ENCODE measurements around the gene GSX1. TPM values are rescaled to one million over a fixed set of nuclear protein-coding genes. Genes with fewer than 3 reads are reported as not detected.

Gene GSX1
- total and polyA plus RNA-seq, 2 donors = 0.19 to 0.37 TPM

GRCh38 chr13:27835799-27836198 lies 43.5 kb downstream of the GSX1 start:
- H3K27me3 ChIP-seq (ENCODE audit: control insufficient read depth in 2 of 2, insufficient read depth in 1 of 2, low read length in 1 of 2) = peaks cover 0 to 16% of the 10 kb centered on the region in 2 donors
- H3K27ac ChIP-seq (ENCODE audit: low read depth in 1 of 2, low read length in 1 of 2) = no peak overlapping the region
- no peak for DNase-seq (ENCODE audit: low read depth in 6 of 9, low spot score in 9 of 9)
- no peak overlapping the region for H3K4me3 ChIP-seq (ENCODE audit: low read length in 2 of 2)
- H3K9me3 ChIP-seq (ENCODE audit: control insufficient read depth in 2 of 2, insufficient read depth in 1 of 2, low read length in 1 of 2) = no peaks in the 10 kb centered on the region
- H3K4me1 ChIP-seq (ENCODE audit: control insufficient read depth in 2 of 2, insufficient read depth in 2 of 2, low read length in 2 of 2) = no peaks in the 10 kb centered on the region
- WGBS = 94% methylated on average over 3 of the region's 3 CpGs
- H3K36me3 ChIP-seq (ENCODE audit: control insufficient read depth in 2 of 2, insufficient read depth in 2 of 2, low read length in 1 of 2) = no peaks in the 10 kb centered on the region

- H3K27me3 ChIP-seq (ENCODE audit: control insufficient read depth in 2 of 2, insufficient read depth in 1 of 2, low read length in 1 of 2) = peaks cover 0 to 9% of the 10 kb centered on the region in 2 donors
- H3K9me3 ChIP-seq (ENCODE audit: control insufficient read depth in 2 of 2, insufficient read depth in 1 of 2, low read length in 1 of 2) = no peaks in the 10 kb centered on the region
- 90% methylated on average over 8 of the region's 8 CpGs for WGBS
- no peaks in the 10 kb centered on the region for H3K4me1 ChIP-seq (ENCODE audit: control insufficient read depth in 2 of 2, insufficient read depth in 2 of 2, low read length in 2 of 2)
- no peaks in the 10 kb centered on the region for H3K36me3 ChIP-seq (ENCODE audit: control insufficient read depth in 2 of 2, insufficient read depth in 2 of 2, low read length in 1 of 2)
- no peak for DNase-seq (ENCODE audit: low read depth in 6 of 9, low spot score in 9 of 9)
- no peak overlapping the region for H3K27ac ChIP-seq (ENCODE audit: low read depth in 1 of 2, low read length in 1 of 2)
- no peak overlapping the region for H3K4me3 ChIP-seq (ENCODE audit: low read length in 2 of 2)
These were observed 47.7 kb downstream of the GSX1 start for GRCh38 chr13:27839809-27840467.

DNA sequence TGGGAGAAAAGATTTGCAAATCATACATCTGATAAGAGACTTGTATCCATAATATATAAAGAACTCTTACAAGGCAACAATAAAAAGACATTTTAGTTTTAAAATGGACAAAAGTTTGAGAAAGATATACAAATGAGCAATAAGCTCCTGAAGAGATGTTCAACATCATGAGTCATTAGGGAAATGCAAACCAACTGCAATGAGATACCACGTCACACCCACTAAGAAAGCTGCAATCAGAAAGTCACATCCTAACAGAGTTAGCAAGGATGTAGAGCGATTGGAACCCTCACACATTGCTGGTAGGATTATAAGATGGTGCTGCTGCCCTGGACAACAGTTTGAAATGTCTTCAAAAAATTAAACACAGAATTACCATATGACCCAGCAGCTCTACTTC lies 50.3 kb downstream of the GSX1 start:
- no peak for DNase-seq (ENCODE audit: low read depth in 6 of 9, low spot score in 9 of 9)
- no peak overlapping the region for H3K4me3 ChIP-seq (ENCODE audit: low read length in 2 of 2)
- H3K9me3 ChIP-seq (ENCODE audit: control insufficient read depth in 2 of 2, insufficient read depth in 1 of 2, low read length in 1 of 2) = no peaks in the 10 kb centered on the region
- no peaks in the 10 kb centered on the region for H3K36me3 ChIP-seq (ENCODE audit: control insufficient read depth in 2 of 2, insufficient read depth in 2 of 2, low read length in 1 of 2)
- 92% methylated on average over 2 of the region's 2 CpGs for WGBS
- H3K27me3 ChIP-seq (ENCODE audit: control insufficient read depth in 2 of 2, insufficient read depth in 1 of 2, low read length in 1 of 2) = peaks cover 2 to 14% of the 10 kb centered on the region in 2 donors
- no peaks in the 10 kb centered on the region for H3K4me1 ChIP-seq (ENCODE audit: control insufficient read depth in 2 of 2, insufficient read depth in 2 of 2, low read length in 2 of 2)
- H3K27ac ChIP-seq (ENCODE audit: low read depth in 1 of 2, low read length in 1 of 2) = no peak overlapping the region

Other genes with a start within 250 kb of the GSX1 start
- 6.9 TPM for gene LNX2, start 172.0 kb upstream of the GSX1 start, total RNA-seq
- 9.4 TPM for gene LNX2, start 172.0 kb upstream of the GSX1 start, polyA plus RNA-seq
- 122 TPM for gene POLR1D, start 170.6 kb upstream of the GSX1 start, total RNA-seq
- gene POLR1D, start 170.6 kb upstream of the GSX1 start, polyA plus RNA-seq = 221 TPM
- gene PDX1, start 127.5 kb downstream of the GSX1 start, total RNA-seq = not detected
- 0.05 TPM for gene PDX1, start 127.5 kb downstream of the GSX1 start, polyA plus RNA-seq
- 0.09 TPM for gene CDX2, start 176.8 kb downstream of the GSX1 start, total RNA-seq
- gene CDX2, start 176.8 kb downstream of the GSX1 start, polyA plus RNA-seq = 0.64 TPM
- 0.38 TPM for gene URAD, start 196.2 kb downstream of the GSX1 start, total RNA-seq
- gene URAD, start 196.2 kb downstream of the GSX1 start, polyA plus RNA-seq = 0.39 TPM

Data from thymus (tissue), 11 donors.